Stimulated activated CD8-positive, alpha-beta memory T cell treated with anti-CD3 and anti-CD28 coated beads, Interleukin-12 subunit alpha, Interleukin-12 subunit beta, amount 100 ng/mL, for 4 hours (primary cell): ENCODE data around the gene BLACAT1.
A peak's percentile ranks its signal among the peaks of the same experiment; 100 is the strongest.

Source experiments
- DNase-seq: peaks from one replicate; pipeline ENCODE4 v3.0.0-alpha.2; 2020; ENCODE audit warnings: low read depth

BLACAT1 gene

GRCh38 chr1:205455581-205456382 is at the start of gene BLACAT1:
Gene BLACAT1 (minus strand): TSS chr1:205456045.
- DNase-seq, result no peak

- DNase-seq, result no peak
Measured at GRCh38 chr1:205505076-205505729, 49.4 kb upstream of the BLACAT1 start.

GRCh38 chr1:205504311-205505075 is 48.6 kb upstream of the BLACAT1 start, which contains the start of gene CDK18:
Gene CDK18 (plus strand): TSS chr1:205504669. CDS start chr1:205523168, 18,499 bp downstream.
- peak; percentile 25 for DNase-seq

GRCh38 chr1:205502992-205503391 is 47.1 kb upstream of the BLACAT1 start:
- DNase-seq, result no peak

GRCh38 chr1:205502111-205502810 is 46.4 kb upstream of the BLACAT1 start:
- no peak for DNase-seq

- DNase-seq, result no peak
Measured at GRCh38 chr1:205500240-205501233, 44.7 kb upstream of the BLACAT1 start.

GRCh38 chr1:205499789-205500188 is 43.9 kb upstream of the BLACAT1 start:
- no peak for DNase-seq

GRCh38 chr1:205497351-205497750 is 41.5 kb upstream of the BLACAT1 start:
- DNase-seq, result no peak

GRCh38 chr1:205496661-205497060 is 40.8 kb upstream of the BLACAT1 start:
- DNase-seq, result no peak

- no peak for DNase-seq
Measured at GRCh38 chr1:205495237-205495823, 39.5 kb upstream of the BLACAT1 start.

- DNase-seq, result no peak
Measured at GRCh38 chr1:205494115-205494514, 38.3 kb upstream of the BLACAT1 start.

- no peak for DNase-seq
Measured at GRCh38 chr1:205493241-205494085, 37.6 kb upstream of the BLACAT1 start.

- no peak for DNase-seq
Measured at GRCh38 chr1:205492774-205493173, 36.9 kb upstream of the BLACAT1 start.

- no peak for DNase-seq
Measured at GRCh38 chr1:205492201-205492667, 36.4 kb upstream of the BLACAT1 start.

GRCh38 chr1:205491794-205492193 is 35.9 kb upstream of the BLACAT1 start:
- DNase-seq, result no peak

GRCh38 chr1:205488074-205488723 is 32.4 kb upstream of the BLACAT1 start:
- DNase-seq, result no peak

- no peak for DNase-seq
Measured at GRCh38 chr1:205486258-205486657, 30.4 kb upstream of the BLACAT1 start.
